Measurements from ENCODE around the gene MAPRE2. TPM values are rescaled to one million over a fixed set of nuclear protein-coding genes. Genes with fewer than 3 reads are reported as not detected.

Gene MAPRE2
- total RNA-seq, 1 donor from 2014 or later = 39.4 TPM

DNA sequence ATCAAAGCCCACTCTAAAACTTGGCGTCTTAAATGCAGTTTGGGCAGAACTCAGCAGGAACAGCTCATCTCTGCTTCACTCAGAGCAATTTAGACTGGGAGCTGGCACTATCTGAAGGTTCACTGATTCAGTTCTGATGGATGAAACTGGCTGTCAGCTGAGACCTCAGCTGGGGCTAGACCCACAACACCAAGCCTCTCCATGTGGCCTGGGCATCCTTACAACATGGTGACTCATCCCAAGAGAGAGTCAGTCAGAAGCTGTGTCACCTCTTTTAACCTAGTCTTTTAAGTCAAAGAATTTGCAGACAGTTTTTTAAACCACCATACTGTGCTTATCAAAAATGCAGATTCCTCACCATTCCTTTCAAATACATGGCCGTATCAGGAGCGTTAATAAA is 137.0 kb downstream of the MAPRE2 start:
- no peak for DNase-seq (ENCODE audit: low read depth, low spot score)

DNA sequence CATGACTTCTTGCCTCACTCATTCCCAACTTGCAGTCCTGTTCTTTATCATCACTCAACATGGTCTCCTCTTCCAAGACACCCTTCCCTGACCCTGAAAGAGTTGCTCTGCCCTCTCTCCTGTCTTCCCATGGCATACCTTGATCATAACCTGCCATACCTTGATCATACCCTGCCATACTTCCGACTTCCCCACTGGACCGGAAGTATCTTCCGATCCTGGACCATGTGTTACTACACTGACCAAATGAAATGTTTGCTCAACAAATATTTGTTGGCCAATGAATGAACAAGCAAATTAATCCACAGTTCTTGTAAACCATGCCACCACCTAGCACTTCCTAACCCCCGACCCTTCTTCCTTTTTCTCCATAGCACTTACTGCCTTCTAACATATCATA is 138.7 kb downstream of the MAPRE2 start:
- no peak for DNase-seq (ENCODE audit: low read depth, low spot score)

DNA sequence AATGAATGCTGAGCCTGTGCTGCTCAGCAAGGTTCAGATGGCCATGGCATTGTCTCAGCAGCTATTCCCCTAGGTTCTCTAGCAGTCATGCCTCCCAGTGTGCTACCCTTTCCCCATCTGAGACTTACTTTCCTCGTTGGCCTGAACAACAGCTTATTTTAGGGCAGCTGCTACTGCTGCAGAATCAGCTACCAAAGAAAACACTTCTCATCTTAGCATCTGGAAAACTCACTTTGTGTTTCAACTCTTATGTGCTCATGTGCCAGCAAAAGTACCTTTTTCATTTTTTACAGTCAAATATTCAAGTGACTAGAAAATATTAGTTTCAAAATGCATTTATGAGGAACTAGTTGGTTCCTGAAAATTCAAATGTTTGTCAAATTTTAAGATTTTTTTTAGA is 139.2 kb downstream of the MAPRE2 start:
- DNase-seq (ENCODE audit: low read depth, low spot score) = no peak

DNA sequence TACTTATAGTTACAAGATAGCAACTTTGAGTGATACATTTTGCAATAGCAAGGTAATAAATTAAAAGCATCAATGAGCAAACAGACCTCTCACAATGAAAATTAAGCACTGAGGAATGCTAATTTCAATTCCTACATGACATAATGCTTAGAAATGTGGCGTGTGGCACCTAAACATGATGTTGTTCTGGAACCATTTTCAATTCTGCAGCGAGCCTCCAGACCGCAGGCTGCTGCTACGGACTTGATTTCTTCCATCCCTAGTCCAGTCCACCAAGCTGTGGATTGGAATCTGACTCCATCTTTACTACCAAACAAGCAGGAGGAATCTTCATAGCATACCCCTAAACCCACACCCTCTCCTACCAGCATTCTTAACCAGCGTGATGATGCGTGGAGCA is 140.9 kb downstream of the MAPRE2 start:
- DNase-seq (ENCODE audit: low read depth, low spot score) = no peak

DNA sequence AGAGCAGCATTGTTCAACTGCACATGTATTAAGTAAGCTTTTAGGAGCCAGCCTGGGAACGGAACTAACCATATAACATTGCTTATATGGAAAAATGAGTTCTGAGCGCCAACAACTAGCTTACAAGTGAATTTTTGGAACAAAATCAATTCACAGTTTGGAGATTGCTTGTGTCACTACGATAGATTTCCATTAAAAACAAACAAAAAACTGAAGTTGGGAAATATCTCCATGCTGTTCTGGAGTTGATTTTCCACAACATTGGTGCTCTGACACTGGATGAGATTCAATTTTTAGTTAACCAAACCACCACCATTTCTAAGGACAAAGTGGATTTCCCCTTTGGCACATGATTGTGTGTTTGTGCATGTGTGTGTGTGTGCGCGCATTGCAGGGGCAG is 142.7 kb downstream of the MAPRE2 start:
- no peak for DNase-seq (ENCODE audit: low read depth, low spot score)

DNA sequence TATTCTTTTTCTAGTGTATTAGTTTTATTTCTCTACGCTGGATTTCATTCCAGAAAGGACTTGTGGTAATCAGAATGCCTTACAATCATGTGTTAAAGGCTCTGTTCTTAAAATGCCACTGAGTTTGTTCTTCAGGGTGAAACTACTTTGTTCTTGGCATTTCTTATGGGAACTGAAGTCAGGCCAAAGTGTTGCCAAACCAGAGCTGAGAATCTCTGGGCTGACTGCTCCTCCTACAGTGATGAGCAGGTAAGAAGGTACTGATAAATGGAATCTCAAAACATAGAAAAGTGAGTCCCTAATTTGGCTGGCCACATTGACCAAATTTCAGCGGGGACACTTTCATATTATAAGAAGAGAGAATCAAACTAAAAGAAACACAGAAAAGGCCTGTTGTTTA is 144.6 kb downstream of the MAPRE2 start:
- no peak for DNase-seq (ENCODE audit: low read depth, low spot score)

DNA sequence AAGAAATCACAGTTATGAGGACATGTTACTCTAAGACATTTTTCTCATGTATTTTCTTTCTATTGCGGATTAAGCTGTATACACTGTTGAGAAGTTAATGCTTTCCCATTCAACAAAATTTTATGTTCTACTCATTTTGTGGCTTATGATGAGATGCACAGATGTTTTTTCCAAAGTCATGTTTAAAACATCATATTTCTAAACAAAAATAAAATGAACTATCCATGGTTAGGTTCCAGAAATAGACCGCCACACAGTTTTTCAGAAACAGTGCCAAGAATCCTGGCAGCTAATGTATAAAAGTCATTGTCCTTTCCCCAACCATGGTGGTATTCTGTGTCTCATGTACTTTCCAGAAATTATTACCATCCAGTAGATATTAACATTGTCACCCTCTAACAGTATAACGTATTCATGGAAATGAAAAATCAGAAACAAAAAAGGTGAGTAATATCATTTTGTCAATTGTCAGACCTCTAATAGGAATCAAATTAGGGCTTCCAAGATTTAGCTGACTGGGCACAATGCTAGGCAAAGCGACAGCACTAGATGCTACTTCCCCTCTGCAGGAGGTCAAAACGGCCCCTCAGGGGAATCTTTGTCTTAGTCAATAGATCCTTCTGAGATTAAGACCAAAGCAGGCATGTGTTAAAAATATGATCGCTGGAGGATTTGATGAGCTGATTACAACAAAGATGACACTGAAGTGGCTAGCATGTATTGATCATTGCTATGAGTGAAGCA is 145.2 kb downstream of the MAPRE2 start:
- DNase-seq (ENCODE audit: low read depth, low spot score) = no peak

DNA sequence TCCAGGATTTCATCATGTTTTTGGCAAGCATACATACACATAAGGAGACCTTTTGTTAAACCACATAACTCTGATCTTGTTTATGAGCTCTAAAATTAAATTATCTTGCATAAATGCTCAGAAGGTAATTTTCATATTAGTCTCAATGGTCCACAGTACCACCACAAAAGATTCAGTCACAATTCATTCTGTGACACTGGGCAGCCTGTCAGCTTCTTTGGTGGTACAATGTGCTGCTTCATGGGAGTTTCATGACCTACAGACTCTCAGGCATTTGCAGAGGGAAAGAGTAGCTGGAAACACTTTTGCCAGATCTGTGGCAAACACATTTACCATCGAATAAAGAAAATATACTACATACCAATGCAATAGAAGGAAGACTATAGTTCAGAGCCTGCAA is 148.3 kb downstream of the MAPRE2 start:
- no peak for DNase-seq (ENCODE audit: low read depth, low spot score)

DNA sequence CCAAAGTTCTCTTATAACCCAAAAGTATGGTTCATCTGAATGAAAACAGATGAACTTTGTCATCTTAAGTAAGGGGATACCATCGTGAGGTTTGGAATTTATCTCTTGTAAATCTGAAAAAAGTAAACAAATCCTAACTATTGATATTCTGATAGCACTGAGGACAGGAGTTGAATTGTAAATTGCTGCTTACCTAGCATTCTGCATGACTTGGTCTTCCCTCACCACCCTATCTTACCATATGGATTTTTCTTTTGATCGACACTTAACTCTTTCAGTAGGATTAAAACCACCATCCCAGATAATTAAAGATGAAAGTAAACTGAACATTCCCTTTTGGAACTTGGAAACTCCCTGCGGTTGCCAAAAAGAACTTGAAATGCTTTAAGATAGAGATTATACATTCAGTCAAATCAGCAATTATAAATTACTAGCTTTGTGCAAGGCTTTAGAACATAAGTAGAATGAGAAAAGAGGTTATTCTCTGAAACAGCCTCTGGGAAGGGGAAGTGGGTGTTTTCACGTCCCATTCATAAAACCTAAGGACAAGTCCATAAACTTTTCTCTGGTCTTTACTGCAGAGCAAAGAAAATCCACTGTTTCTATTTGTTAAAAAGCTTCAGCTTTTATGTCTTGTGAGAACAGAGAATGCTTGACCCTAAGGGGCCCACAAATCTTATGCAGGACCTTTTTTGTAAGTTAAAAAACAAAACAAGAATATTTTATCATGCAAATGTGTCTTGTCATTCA is 149.9 kb downstream of the MAPRE2 start:
- no peak for DNase-seq (ENCODE audit: low read depth, low spot score)

DNA sequence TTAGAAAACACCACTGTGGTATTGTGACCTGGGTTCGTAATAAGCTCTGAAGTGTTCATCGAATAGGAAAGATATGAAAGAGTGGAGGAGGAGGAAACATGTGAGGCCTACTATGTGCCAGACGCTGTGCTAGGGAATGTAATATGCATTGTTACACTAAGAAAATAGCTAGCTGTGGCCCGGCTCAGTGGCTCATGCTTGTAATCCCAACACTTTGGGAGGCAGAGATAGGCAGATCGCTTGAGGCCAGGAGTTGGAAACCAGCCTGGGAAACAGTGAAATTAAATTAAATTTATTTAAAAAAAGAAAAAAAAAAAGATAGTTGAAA is 150.4 kb downstream of the MAPRE2 start:
- DNase-seq (ENCODE audit: low read depth, low spot score) = no peak

DNA sequence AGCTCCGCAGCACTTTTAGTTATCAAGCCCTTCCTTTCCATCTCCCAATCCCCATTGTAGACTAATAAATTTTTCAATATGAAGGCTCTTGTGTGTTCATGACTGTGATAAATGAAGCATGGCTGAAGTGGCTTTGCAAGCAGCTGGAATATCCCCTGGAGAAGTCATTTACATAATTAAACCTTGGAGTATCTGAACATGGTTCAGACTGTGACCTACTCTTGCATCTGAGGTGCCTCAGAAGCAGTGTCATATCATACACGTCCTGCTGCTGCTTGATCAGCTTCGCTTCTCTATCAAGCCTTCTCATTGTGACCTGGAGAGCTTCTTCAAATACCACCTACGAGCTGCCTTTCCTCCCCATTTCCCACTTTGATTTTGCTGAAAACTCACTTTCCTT is 151.2 kb downstream of the MAPRE2 start:
- no peak for DNase-seq (ENCODE audit: low read depth, low spot score)

Other genes starting within 250 kb of the MAPRE2 start
- 3.8 and 4.4 TPM in 2 replicates for gene ZNF397, start 199.6 kb downstream of the MAPRE2 start, total RNA-seq
- 11.3 and 11.9 TPM in 2 replicates for gene ZSCAN30, start 248.8 kb downstream of the MAPRE2 start, total RNA-seq

Measured in pulmonary artery endothelial cell (primary cell).